ENCODE measurements around the gene SRSF5.
"Not testable (repeated sequence)": the region's sequence is repeated elsewhere in the genome, so short reads cannot be mapped to it uniquely, and the experiment has no call there.

The SRSF5 gene

GRCh38 chr14:69766984-69767368, at the start of gene SRSF5:
SRSF5 (plus strand) TSS chr14:69767142; CDS start chr14:69768157, 1,015 bp downstream.
- peak; percentile 98 for DNase-seq

GRCh38 chr14:69718614-69719013, 48.3 kb upstream of the SRSF5 start:
- not testable (repeated sequence) for DNase-seq

DNA sequence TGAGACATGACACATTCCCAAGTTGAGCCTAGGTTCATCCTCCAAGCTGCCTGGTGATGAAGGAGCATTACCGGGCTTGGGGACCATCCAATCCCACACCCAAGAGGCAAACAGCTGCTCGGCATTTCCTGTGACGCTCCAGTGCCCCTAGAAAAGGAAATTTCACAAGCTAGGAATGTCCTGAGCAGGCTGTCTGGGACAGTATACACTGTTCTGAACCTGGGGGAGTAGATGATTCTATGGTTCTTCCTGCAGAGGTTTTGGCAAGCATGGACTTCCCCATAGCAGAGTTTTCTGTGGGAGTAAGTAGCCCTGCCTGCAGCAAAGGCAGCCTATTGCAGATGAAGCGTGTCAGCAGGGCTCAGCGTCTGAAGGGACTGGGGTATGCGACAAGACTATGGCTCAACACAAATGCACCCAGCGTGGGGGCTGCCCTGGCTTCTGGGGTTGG, 47.4 kb upstream of the SRSF5 start:
- peak; percentile 51 for DNase-seq

- DNase-seq, result no peak
Measured at GRCh38 chr14:69720912-69721311, 46.0 kb upstream of the SRSF5 start.

DNA sequence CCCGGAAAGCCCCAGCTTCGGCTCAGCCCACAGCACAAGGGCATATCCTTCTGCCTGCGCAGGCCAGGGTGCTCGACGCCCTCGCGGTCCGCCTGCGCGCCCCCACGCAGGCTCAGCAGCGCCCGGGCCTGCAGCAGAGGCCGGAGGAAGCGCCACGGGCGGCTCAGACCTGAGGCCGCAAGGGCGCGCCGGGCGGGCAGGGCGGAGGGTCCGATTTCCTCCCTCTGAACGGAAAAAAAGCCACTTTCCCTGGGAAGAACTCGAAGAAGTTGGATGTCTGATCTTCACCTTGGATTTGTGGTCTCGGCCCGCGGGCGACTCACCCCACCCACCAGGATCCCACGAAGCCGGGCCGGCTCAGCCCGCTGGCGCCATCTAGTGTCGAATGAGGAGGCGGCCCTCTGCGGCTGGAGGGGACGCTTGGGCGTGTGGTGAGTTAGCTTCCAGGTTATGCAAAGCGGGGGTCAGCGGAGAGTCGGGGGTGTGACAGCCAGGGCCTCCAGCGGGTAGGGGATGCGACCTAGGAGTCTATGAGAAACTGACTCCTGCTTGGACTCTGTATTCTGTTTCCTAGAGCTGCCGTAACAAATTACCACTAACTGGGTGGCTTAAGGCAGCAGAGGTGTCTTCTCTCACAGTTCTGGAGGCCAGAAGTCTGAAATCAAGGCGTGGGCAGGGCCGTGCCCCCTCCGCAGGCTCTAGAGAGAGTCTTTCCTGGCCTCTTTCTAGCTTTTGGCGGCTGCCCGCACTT, 40.0 kb upstream of the SRSF5 start:
- DNase-seq, result peak; percentile 87

GRCh38 chr14:69727860-69728259, 39.1 kb upstream of the SRSF5 start:
- no peak for DNase-seq

GRCh38 chr14:69731919-69732598, 34.9 kb upstream of the SRSF5 start:
- DNase-seq, result not testable (repeated sequence)

DNA sequence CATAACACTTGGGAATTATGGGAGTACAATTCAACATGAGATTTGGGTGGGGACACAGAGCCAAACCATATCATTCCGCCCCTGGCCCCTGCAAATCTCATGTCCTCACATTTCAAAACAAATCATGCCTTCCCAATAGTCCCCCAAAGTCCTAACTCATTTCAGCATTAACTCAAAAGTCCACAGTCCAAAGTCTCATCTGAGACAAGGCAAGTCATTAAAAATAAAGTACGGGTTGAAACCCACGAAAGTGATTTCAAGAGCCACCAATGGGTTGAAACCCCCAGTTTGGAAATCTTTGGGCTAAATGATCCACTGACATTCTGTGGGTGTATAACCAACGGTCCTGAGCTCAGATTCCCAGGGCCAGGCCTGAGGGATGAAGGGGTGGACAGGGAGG, 30.5 kb upstream of the SRSF5 start:
- not testable (repeated sequence) for DNase-seq

GRCh38 chr14:69741055-69741454, 25.9 kb upstream of the SRSF5 start:
- DNase-seq, result no peak

- no peak for DNase-seq
Measured at GRCh38 chr14:69749956-69750355, 17.0 kb upstream of the SRSF5 start.

- no peak for DNase-seq
Measured at GRCh38 chr14:69750495-69750894, 16.4 kb upstream of the SRSF5 start.

DNA sequence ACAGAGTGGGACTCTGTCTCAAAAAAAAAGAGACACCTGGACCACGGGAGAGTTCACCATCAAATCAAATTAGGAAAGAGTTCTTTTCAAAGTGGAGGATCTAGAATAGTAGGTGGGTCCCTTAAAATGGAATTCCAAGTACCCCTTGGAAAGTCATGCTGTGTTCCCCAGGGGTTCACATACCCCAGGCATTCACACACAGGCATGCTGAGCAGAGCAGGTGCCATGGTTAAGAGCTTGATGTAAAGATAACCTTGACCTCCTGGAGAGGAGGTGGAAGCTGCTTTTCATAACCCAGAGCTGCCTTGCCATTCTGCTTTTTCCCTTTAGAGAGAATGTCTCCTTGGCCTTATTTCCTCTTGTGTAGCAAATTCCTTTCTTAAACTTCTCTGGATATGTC, 14.2 kb upstream of the SRSF5 start:
- no peak for DNase-seq

- no peak for DNase-seq
Measured at GRCh38 chr14:69753860-69754259, 13.1 kb upstream of the SRSF5 start.

DNA sequence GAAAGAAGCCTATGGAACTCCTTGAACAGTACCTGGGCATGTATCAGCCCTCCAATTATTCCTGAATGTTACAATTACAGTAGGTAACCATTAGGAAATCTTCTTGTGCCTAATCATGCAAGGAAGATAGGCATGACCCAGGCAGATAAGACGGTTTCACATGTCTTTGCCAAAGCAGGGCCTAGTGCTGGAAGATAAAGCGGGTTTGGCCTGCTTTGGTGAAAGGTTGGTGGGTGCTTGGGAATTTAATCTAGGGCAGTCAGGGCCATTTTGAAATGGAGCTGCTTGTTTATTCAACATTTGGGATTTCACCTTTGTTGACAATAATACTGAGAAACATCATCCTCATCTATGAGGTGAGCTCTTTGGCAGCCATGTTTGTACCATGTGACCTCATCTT, 12.5 kb upstream of the SRSF5 start:
- no peak for DNase-seq

DNA sequence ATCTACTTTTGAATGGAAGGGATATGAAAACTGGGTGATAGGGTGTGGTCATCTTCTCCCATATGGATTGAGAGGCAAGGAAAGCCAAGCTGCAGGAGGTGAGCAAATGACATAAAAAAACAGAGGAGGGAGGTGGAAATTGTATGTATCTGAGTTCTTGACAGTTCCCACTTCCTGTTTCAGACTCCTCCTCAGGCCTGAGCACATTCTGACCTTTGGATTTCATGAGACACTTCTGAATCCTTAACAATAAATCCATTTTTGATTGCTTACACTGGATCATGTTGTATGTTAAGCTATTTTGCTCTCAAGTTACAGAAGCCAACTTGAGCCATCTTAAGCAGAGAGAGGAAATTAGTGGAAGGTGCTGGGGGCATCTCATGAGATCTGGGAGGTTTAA, 11.6 kb upstream of the SRSF5 start:
- DNase-seq, result no peak

GRCh38 chr14:69755784-69756183, 11.2 kb upstream of the SRSF5 start:
- DNase-seq, result no peak

- no peak for DNase-seq
Measured at GRCh38 chr14:69756298-69756697, 10.6 kb upstream of the SRSF5 start.

DNA sequence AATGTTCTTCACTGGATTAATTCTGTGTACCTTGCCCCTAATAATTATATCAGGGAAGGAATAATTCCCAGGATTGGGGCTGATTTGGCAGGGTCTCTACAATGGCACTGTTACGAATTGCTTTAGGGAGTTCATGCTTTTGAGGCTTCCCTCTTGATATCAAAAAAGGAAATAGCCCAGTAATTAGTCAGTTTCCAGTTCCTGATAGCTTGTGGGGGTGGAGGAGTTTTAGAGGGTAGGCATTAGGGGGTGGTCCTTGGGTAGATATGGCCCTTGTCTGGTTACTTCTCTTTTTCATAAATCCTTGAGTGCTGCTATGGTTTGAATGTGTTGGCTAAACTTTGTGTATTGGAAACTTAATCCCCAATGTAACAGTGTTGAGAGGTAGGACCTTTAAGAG, 6.1 kb upstream of the SRSF5 start:
- DNase-seq, result no peak

- no peak for DNase-seq
Measured at GRCh38 chr14:69763761-69764510, 3.0 kb upstream of the SRSF5 start.

DNA sequence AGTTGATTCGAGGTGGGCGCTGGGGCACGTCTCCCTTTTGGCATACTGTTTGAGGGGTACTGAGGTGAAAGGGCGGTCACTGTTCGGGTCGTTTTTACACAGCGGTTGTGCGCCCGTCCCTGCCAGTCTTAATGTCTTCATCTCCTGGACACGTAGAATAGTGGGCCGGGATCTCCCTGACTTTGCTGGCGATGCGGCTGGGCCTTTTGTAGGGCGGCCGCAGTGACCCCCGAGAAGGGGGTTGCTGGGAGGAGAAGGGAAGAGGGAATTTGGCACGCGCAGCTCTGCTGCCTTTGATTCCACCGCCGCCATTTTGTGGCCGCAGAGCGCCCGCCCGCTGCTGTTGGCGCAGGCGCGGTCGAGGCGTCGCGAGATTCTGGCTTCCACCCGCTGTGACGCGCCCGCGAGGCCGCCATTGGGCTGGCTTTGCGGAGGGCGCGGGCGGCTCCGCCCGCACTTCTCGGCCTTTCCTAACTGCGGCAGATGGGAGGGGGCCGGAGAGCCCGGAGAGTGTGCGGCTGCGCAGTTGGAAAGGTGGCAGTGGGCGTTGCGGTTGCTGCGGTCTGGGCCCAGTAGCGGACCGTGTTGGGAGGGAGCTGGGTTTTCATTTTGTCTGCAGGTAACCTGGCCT, 542 bp downstream of the SRSF5 start:
- peak; percentile 97 for DNase-seq

GRCh38 chr14:69768873-69769272, 1.9 kb downstream of the SRSF5 start:
- no peak for DNase-seq

DNA sequence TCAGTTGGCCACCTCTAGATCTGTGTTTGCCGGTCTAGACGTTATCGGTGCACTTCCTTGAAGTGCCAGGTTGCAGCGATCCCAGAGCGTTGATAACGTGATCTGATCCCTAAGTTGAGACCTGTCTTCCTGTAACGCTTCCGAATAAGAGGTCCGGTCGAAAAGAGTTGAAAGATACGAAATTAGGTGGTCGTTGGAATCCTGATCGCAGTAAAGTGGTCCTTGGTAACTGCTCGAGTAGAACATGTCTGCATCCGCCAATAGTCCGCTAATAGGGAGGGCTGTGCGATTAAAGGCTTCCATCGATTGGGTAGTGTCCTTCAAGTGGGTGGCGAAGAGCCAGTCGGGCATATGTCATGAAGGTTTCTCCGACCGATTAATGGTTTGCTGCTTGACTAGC, 2.7 kb downstream of the SRSF5 start:
- no peak for DNase-seq

GRCh38 chr14:69770559-69770958, 3.6 kb downstream of the SRSF5 start:
- no peak for DNase-seq

Measured in left hindlimb (tissue), 1 donor.